Common myeloid progenitor, CD34-positive (primary cell): Measurements from ENCODE around the gene RAB11FIP5.
"Not testable (repeated sequence)": the region's sequence is repeated elsewhere in the genome, so short reads cannot be mapped to it uniquely, and the experiment has no call there.

Experiments used
- CTCF ChIA-PET: fragments of 350-600 bp; sonication (Branson Sonifier 250); formaldehyde crosslinking; loops from one replicate; lab custom pipeline; 2021; ENCODE audit warnings: antibody characterized with exemption; lab: Charles Lee
- POLR2A ChIA-PET: fragments of 350-600 bp; sonication (Branson Sonifier 250); formaldehyde crosslinking; loops from one replicate; lab custom pipeline; 2021; ENCODE audit warnings: antibody characterized with exemption; lab: Charles Lee
- DNase-seq, 3 donors: peaks; one replicate each; pipeline versions ENCODE4 v3.0.0 to v3.0.0-alpha.2; 2013
- H3K27ac ChIP-seq, 2 experiments: 1 replicate in 1 of 2; 2 replicates in 1 of 2; pipeline ENCODE4 v1.7.0; 2013; ENCODE audit warnings: inconsistent platforms in 2 of 2, low read length in 2 of 2, mild to moderate bottlenecking in 2 of 2, low read depth in 1 of 2, moderate library complexity in 1 of 2; ENCODE audit not compliant: severe bottlenecking in 2 of 2, insufficient read depth in 1 of 2, poor library complexity in 1 of 2
- H3K27me3 ChIP-seq, 5 experiments: replicated peaks in 2 of 5; 1 replicate in 3 of 5; 2 replicates in 2 of 5; pipeline versions ENCODE4 v1.6.1 to v1.7.0; 2013; ENCODE audit warnings: low read length in 4 of 5, mild to moderate bottlenecking in 2 of 5, moderate library complexity in 2 of 5, inconsistent platforms in 1 of 5; ENCODE audit not compliant: insufficient read depth in 5 of 5, control insufficient read depth in 4 of 5
- H3K36me3 ChIP-seq, 4 experiments: 1 replicate in 2 of 4; 2 replicates in 2 of 4; pipeline versions ENCODE4 v1.6.1 to v1.7.0; 2013; ENCODE audit warnings: low read length in 3 of 4, control low read depth in 1 of 4, mild to moderate bottlenecking in 1 of 4; ENCODE audit not compliant: control insufficient read depth in 4 of 4, insufficient read depth in 4 of 4
- H3K4me1 ChIP-seq, 4 experiments: 1 replicate in 3 of 4; 2 replicates in 1 of 4; pipeline versions ENCODE4 v1.6.1 to v1.7.1; 2013; ENCODE audit warnings: low read length in 3 of 4, mild to moderate bottlenecking in 3 of 4, control low read depth in 1 of 4, inconsistent platforms in 1 of 4, moderate library complexity in 1 of 4; ENCODE audit not compliant: control insufficient read depth in 4 of 4, insufficient read depth in 4 of 4; ENCODE audit errors: control extremely low read depth in 1 of 4
- H3K4me3 ChIP-seq, 7 experiments: 1 replicate in 4 of 7; 2 replicates in 3 of 7; pipeline versions ENCODE4 v1.5.1 to v1.7.0; 2013; ENCODE audit warnings: mild to moderate bottlenecking in 7 of 7, low read length in 6 of 7, moderate library complexity in 6 of 7, inconsistent platforms in 2 of 7, low read depth in 2 of 7, control low read depth in 1 of 7; ENCODE audit not compliant: insufficient read depth in 4 of 7, control insufficient read depth in 1 of 7; ENCODE audit errors: extremely low read depth in 1 of 7
- H3K9me3 ChIP-seq, 5 experiments: 1 replicate in 4 of 5; 2 replicates in 1 of 5; pipeline versions ENCODE4 v1.6.1 to v1.7.1; 2013; ENCODE audit warnings: low read length in 4 of 5, mild to moderate bottlenecking in 2 of 5, inconsistent platforms in 1 of 5, low read depth in 1 of 5, moderate library complexity in 1 of 5; ENCODE audit not compliant: control insufficient read depth in 4 of 5, insufficient read depth in 2 of 5; ENCODE audit errors: control extremely low read depth in 1 of 5
- WGBS: methylation state at CpG from one replicate; pipeline ENCODE4 v1.1.5; 2013; ENCODE audit not compliant: insufficient coverage; 5-methylcytosine and 5-hydroxymethylcytosine counted together

The RAB11FIP5 gene

GRCh38 chr2:73119611-73120239 lies 7.0 kb upstream of the RAB11FIP5 start:
- not testable (repeated sequence) for H3K27ac ChIP-seq, H3K36me3 ChIP-seq, DNase-seq, H3K9me3 ChIP-seq, H3K4me3 ChIP-seq, H3K27me3 ChIP-seq, H3K4me1 ChIP-seq
- CTCF ChIA-PET = interaction anchor here (1.3 kb wide), 1 partner anchor 35 kb away, joined by 5 read pairs; no protein-coding TSS in a partner anchor
- 94% methylated on average over 11 of the region's 11 CpGs for WGBS
- POLR2A ChIA-PET = interaction anchor here (0.7 kb wide), 1 partner anchor 28 kb away, joined by 4 read pairs; no protein-coding TSS in a partner anchor

GRCh38 chr2:73117441-73117840 lies 4.7 kb upstream of the RAB11FIP5 start:
- CTCF ChIA-PET = interaction anchor here (0.5 to 1.2 kb wide), 3 partner anchors 15 to 60 kb away, joined by 3 to 5 read pairs (median 4); no protein-coding TSS in a partner anchor

GRCh38 chr2:73116182-73116960 lies 3.6 kb upstream of the RAB11FIP5 start:
- WGBS = 77% methylated on average over 6 of the region's 8 CpGs
- ChIA-PET CTCF (interaction anchor here (0.5 to 1.0 kb wide), 4 partner anchors 16 to 34 kb away, joined by 3 to 4 read pairs (median 3); no protein-coding TSS in a partner anchor), POLR2A (no interaction called here)
- DNase-seq = no peak
- Histone ChIP-seq H3K27ac (no peak overlapping the region), H3K4me3 (no peak overlapping the region), H3K9me3 (no peaks in the 10 kb centered on the region), H3K36me3 (no peaks in the 10 kb centered on the region), H3K4me1 (peaks cover 0 to 19% (median 18%) of the 10 kb centered on the region in 4 experiments), H3K27me3 (peaks cover 5 to 30% (median 10%) of the 10 kb centered on the region in 5 experiments)

More at GRCh38 chr2:73117441-73117840, 4.7 kb upstream of the RAB11FIP5 start:
- H3K4me1 ChIP-seq = peaks cover 0 to 8% (median 7%) of the 10 kb centered on the region in 4 experiments
- POLR2A ChIA-PET = no interaction called here
- no peaks in the 10 kb centered on the region for H3K36me3 ChIP-seq
- H3K27ac ChIP-seq = no peak overlapping the region
- no peaks in the 10 kb centered on the region for H3K9me3 ChIP-seq
- WGBS = 93% methylated on average over 1 of the region's 1 CpG
- peaks cover 0 to 19% (median 10%) of the 10 kb centered on the region in 5 experiments for H3K27me3 ChIP-seq
- H3K4me3 ChIP-seq = no peak overlapping the region
- no peak for DNase-seq

- ChIA-PET CTCF (interaction anchor here (1.0 to 1.7 kb wide), 3 partner anchors 25 to 220 kb away, joined by 3 to 5 read pairs (median 3); no protein-coding TSS in a partner anchor), POLR2A (no interaction called here)
- H3K4me1 ChIP-seq = peaks cover 0 to 26% (median 25%) of the 10 kb centered on the region in 4 experiments
- H3K4me3 ChIP-seq = no peak overlapping the region
- WGBS = 96% methylated on average over 4 of the region's 4 CpGs
- H3K27ac ChIP-seq = no peak overlapping the region
- no peaks in the 10 kb centered on the region for H3K9me3 ChIP-seq
- no peak for DNase-seq
- no peaks in the 10 kb centered on the region for H3K36me3 ChIP-seq
- H3K27me3 ChIP-seq = peaks cover 9 to 41% (median 26%) of the 10 kb centered on the region in 5 experiments
Measured at GRCh38 chr2:73114273-73114867, 1.6 kb upstream of the RAB11FIP5 start.

GRCh38 chr2:73112026-73112912 lies 479 bp downstream of the RAB11FIP5 start:
- peak overlapping the region; percentile 38 to 76 (median 58) for H3K4me3 ChIP-seq
- ChIA-PET POLR2A (no interaction called here), CTCF (interaction anchor here (1.2 to 1.3 kb wide), 2 partner anchors 27 to 96 kb away, joined by 3 read pairs; no protein-coding TSS in a partner anchor)
- DNase-seq = peak; percentile 29 to 72 (median 56)
- no peaks in the 10 kb centered on the region for H3K36me3 ChIP-seq
- H3K27ac ChIP-seq = no peak overlapping the region
- H3K9me3 ChIP-seq = no peaks in the 10 kb centered on the region
- peaks cover 0 to 26% (median 25%) of the 10 kb centered on the region in 4 experiments for H3K4me1 ChIP-seq
- H3K27me3 ChIP-seq = peaks cover 9 to 41% (median 30%) of the 10 kb centered on the region in 5 experiments
- 2% methylated on average over 66 of the region's 88 CpGs for WGBS
